ENCODE data around the gene PRRX2.

Gene PRRX2

DNA sequence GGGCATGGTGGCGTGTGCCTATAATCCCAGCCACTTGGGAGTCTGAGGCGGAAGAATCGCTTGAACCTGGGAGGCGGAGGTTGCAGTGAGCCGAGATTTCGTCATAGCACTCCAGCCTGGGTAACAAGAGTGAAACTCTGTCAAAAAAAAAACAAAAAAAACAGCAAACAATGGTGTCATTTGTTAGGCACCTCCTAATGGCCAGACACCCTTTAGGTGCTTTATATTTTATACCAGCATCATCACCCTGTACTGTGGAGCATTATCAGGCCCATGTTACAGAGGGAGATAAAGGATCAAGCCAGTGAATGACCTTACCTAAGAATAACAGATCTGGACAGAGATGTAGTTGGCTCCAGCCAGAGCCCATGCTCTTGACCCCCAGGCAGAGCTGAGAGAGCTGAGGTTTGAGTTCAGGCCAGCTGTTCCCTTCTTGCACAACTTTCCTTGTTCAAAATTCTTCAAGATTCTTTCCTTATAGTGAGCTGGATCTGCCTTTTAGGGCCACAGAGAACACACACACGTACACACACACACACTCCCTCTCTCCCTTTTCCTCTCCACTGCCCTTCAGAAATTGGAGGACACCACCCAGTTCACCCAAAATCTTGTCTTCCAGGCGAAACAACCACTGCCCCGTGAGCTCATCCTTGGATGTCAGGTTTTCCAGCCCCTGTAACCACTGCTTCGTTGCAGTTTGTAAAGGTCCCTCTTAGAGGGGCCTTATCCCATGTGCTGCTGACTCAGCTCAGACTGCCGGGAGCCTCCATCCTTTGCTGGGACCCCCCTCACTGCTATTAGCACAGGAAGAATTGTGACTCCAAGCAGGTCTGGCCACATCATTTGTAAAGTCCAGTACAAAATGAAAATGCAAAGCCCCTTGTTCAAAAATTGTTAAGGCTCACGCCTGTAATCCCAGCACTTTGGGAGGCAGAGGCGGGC is 97.8 kb downstream of the PRRX2 start:
- Histone ChIP-seq H3K4me3 (ENCODE audit: low read length) (no peak overlapping the region), H3K36me3 (ENCODE audit: control insufficient read depth, low read length) (no peaks in the 10 kb centered on the region), H3K79me2 (ENCODE audit: control insufficient read depth, low read length) (no peaks in the 10 kb centered on the region), H3K4me1 (ENCODE audit: control insufficient read depth, low read length) (no peaks in the 10 kb centered on the region), H4K20me1 (ENCODE audit: control insufficient read depth, insufficient read depth, low read depth, low read length) (no peaks in the 10 kb centered on the region), H3K4me2 (ENCODE audit: low read length) (no peak overlapping the region), H3F3A (ENCODE audit: control insufficient read depth, insufficient read depth) (no peaks in the 10 kb centered on the region), H3K9me3 (ENCODE audit: control insufficient read depth, insufficient read depth, low read length) (no peaks in the 10 kb centered on the region), H3K27ac (ENCODE audit: low read depth, low read length) (no peak overlapping the region), H3K27me3 (ENCODE audit: control insufficient read depth, low read length) (peaks cover 8% of the 10 kb centered on the region), H3K9me2 (replicated peaks; ENCODE audit: control insufficient read depth, low read length) (no peaks in the 10 kb centered on the region)
- TF ChIP-seq CTCF (IDR thresholded peaks at IDR 0.05; ENCODE audit: low read depth, low read length, poor library complexity, severe bottlenecking), result no peak
- TF ChIP-seq EZH2phosphoT487 (IDR thresholded peaks at IDR 0.05; ENCODE audit: borderline replicate concordance, low read length), result no peak

- H4K20me1 ChIP-seq (ENCODE audit: control insufficient read depth, insufficient read depth, low read depth, low read length), result no peaks in the 10 kb centered on the region
Observed at GRCh38 chr9:129765764-129766317, 100.4 kb downstream of the PRRX2 start.

DNA sequence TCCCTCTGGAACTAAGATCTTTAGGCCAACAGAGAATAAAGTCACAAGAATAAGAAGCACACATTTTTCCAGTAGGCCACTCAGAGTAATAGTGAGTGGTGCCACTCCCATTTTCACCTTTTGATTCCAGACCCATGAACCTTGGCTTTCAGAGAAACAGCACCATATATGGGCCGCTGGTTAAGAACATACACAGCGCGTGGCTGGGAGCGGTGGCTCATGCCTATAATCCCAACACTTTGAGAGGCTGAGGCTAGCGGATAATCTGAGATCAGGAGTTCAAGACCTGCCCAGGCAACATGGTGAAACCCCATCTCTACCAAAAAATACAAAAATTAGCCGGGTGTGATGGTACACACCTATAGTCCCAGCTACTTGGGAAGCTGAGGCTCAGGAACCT is 103.0 kb downstream of the PRRX2 start:
- Histone ChIP-seq H3K36me3 (ENCODE audit: control insufficient read depth, low read length) (no peaks in the 10 kb centered on the region), H3F3A (ENCODE audit: control insufficient read depth, insufficient read depth) (no peaks in the 10 kb centered on the region), H3K9me3 (ENCODE audit: control insufficient read depth, insufficient read depth, low read length) (no peaks in the 10 kb centered on the region), H3K27ac (ENCODE audit: low read depth, low read length) (no peak overlapping the region), H4K20me1 (ENCODE audit: control insufficient read depth, insufficient read depth, low read depth, low read length) (no peaks in the 10 kb centered on the region), H3K4me1 (ENCODE audit: control insufficient read depth, low read length) (no peaks in the 10 kb centered on the region), H3K4me2 (ENCODE audit: low read length) (no peak overlapping the region), H3K4me3 (ENCODE audit: low read length) (no peak overlapping the region), H3K79me2 (ENCODE audit: control insufficient read depth, low read length) (no peaks in the 10 kb centered on the region), H3K27me3 (ENCODE audit: control insufficient read depth, low read length) (peaks cover 2% of the 10 kb centered on the region; the same call in 1 of the 2 replicates), H3K9me2 (replicated peaks; ENCODE audit: control insufficient read depth, low read length) (no peaks in the 10 kb centered on the region)
- TF ChIP-seq EZH2phosphoT487 (IDR thresholded peaks at IDR 0.05; ENCODE audit: borderline replicate concordance, low read length), result no peak
- TF ChIP-seq CTCF (IDR thresholded peaks at IDR 0.05; ENCODE audit: low read depth, low read length, poor library complexity, severe bottlenecking), result no peak

More at GRCh38 chr9:129765764-129766317, 100.4 kb downstream of the PRRX2 start:
- Histone ChIP-seq H3K36me3 (ENCODE audit: control insufficient read depth, low read length) (no peaks in the 10 kb centered on the region), H3K4me2 (ENCODE audit: low read length) (no peak overlapping the region), H3K4me3 (ENCODE audit: low read length) (no peak overlapping the region), H3K4me1 (ENCODE audit: control insufficient read depth, low read length) (no peaks in the 10 kb centered on the region), H3K79me2 (ENCODE audit: control insufficient read depth, low read length) (no peaks in the 10 kb centered on the region), H3K27ac (ENCODE audit: low read depth, low read length) (no peak overlapping the region), H3K9me3 (ENCODE audit: control insufficient read depth, insufficient read depth, low read length) (no peaks in the 10 kb centered on the region), H3K9me2 (replicated peaks; ENCODE audit: control insufficient read depth, low read length) (no peaks in the 10 kb centered on the region), H3F3A (ENCODE audit: control insufficient read depth, insufficient read depth) (no peaks in the 10 kb centered on the region), H3K27me3 (ENCODE audit: control insufficient read depth, low read length) (peaks cover 11% of the 10 kb centered on the region)
- TF ChIP-seq EZH2phosphoT487 (IDR thresholded peaks at IDR 0.05; ENCODE audit: borderline replicate concordance, low read length), result no peak
- TF ChIP-seq CTCF (IDR thresholded peaks at IDR 0.05; ENCODE audit: low read depth, low read length, poor library complexity, severe bottlenecking), result no peak

Data from DOHH2 (cell line).